ENCODE measurements around the gene SMAD3. TPM values are rescaled to one million over a fixed set of nuclear protein-coding genes. Genes with fewer than 3 reads are reported as not detected.
A peak's percentile ranks its signal among the peaks of the same experiment; 100 is the strongest.

Gene SMAD3
- total and polyA plus RNA-seq, 2 donors (not counting 1 experiment from before 2014, with no cell fraction given) = 55.9 to 163 TPM

- TF ChIP-seq EZH2 (IDR thresholded peaks at IDR 0.05; ENCODE audit: borderline replicate concordance, insufficient read depth, low read depth, low read length, poor library complexity, severe bottlenecking) (no peak), CTCF (IDR thresholded peaks at IDR 0.05) (no peak)
- DNase-seq (no peak), ATAC-seq (ENCODE audit: low read depth) (no peak)
- Mint-ChIP-seq H3K4me1 (peaks cover 3% of the 10 kb centered on the region), H3K27me3 (peaks cover 6% of the 10 kb centered on the region), H3K9me3 (ENCODE audit: insufficient read depth) (no peaks in the 10 kb centered on the region), H3K4me3 (no peak overlapping the region), H3K27ac (peak overlapping the region; percentile 10)
- intact Hi-C loops (cut with micrococcal nuclease) = no loop called here
- ChIA-PET CTCF (interaction anchor here (0.9 kb wide), 1 partner anchor 18 kb away, joined by 3 read pairs; no protein-coding TSS in a partner anchor), POLR2A (no interaction called here)
- Histone ChIP-seq H3K4me1 (ENCODE audit: control insufficient read depth in 2 of 2, insufficient read depth in 2 of 2, low read length in 2 of 2) (peaks cover 0 to 16% of the 10 kb centered on the region in 2 donors), H3K27me3 (replicated peaks in 1 of 4; ENCODE audit: control extremely low read depth in 1 of 4, control insufficient read depth in 3 of 4, insufficient read depth in 4 of 4, low read length in 3 of 4) (peaks cover 0 to 2% (median 0%) of the 10 kb centered on the region in 4 experiments), H3K4me2 (replicated peaks; ENCODE audit: low read depth, low read length, poor library complexity, severe bottlenecking) (no peak overlapping the region), H3K9me3 (ENCODE audit: control extremely low read depth in 1 of 3, control insufficient read depth in 2 of 3, insufficient read depth in 1 of 3, low read length in 2 of 3) (no peaks in the 10 kb centered on the region), H3K27ac (ENCODE audit: low read length in 2 of 2) (no peak overlapping the region), H2AFZ (ENCODE audit: insufficient read depth, low read depth, low read length, poor library complexity, severe bottlenecking) (no peak overlapping the region), H3K36me3 (replicated peaks in 1 of 2; ENCODE audit: control extremely low read depth in 1 of 2, control insufficient read depth in 1 of 2, extremely low read depth in 1 of 2, insufficient read depth in 2 of 2, low read length in 1 of 2) (no peaks in the 10 kb centered on the region), H3K4me3 (ENCODE audit: control extremely low read depth in 1 of 5, extremely low read depth in 1 of 5, insufficient read depth in 1 of 5, low read depth in 2 of 5, low read length in 4 of 5) (no peak overlapping the region), H4K20me1 (ENCODE audit: control insufficient read depth, insufficient read depth, low read length, poor library complexity, severe bottlenecking) (no peaks in the 10 kb centered on the region), H3K79me2 (ENCODE audit: control insufficient read depth, insufficient read depth, low read length) (no peaks in the 10 kb centered on the region), H3K9ac (ENCODE audit: low read length) (no peak overlapping the region)
- 94% methylated on average over 6 of the region's 7 CpGs for WGBS (ENCODE audit: insufficient coverage)
Measured at GRCh38 chr15:67023517-67024313, 41.7 kb upstream of the SMAD3 start.

- Histone ChIP-seq H3K9me3 (ENCODE audit: control extremely low read depth in 1 of 3, control insufficient read depth in 2 of 3, insufficient read depth in 1 of 3, low read length in 2 of 3) (no peaks in the 10 kb centered on the region), H3K36me3 (replicated peaks in 1 of 2; ENCODE audit: control extremely low read depth in 1 of 2, control insufficient read depth in 1 of 2, extremely low read depth in 1 of 2, insufficient read depth in 2 of 2, low read length in 1 of 2) (no peaks in the 10 kb centered on the region), H3K4me1 (ENCODE audit: control insufficient read depth in 2 of 2, insufficient read depth in 2 of 2, low read length in 2 of 2) (peaks cover 0 to 16% of the 10 kb centered on the region in 2 donors), H3K27me3 (replicated peaks in 1 of 4; ENCODE audit: control extremely low read depth in 1 of 4, control insufficient read depth in 3 of 4, insufficient read depth in 4 of 4, low read length in 3 of 4) (peaks cover 0 to 3% (median 0%) of the 10 kb centered on the region in 4 experiments), H2AFZ (ENCODE audit: insufficient read depth, low read depth, low read length, poor library complexity, severe bottlenecking) (no peak overlapping the region), H3K4me2 (replicated peaks; ENCODE audit: low read depth, low read length, poor library complexity, severe bottlenecking) (no peak overlapping the region), H3K4me3 (ENCODE audit: control extremely low read depth in 1 of 5, extremely low read depth in 1 of 5, insufficient read depth in 1 of 5, low read depth in 2 of 5, low read length in 4 of 5) (no peak overlapping the region), H3K9ac (ENCODE audit: low read length) (no peak overlapping the region), H3K79me2 (ENCODE audit: control insufficient read depth, insufficient read depth, low read length) (no peaks in the 10 kb centered on the region), H4K20me1 (ENCODE audit: control insufficient read depth, insufficient read depth, low read length, poor library complexity, severe bottlenecking) (no peaks in the 10 kb centered on the region), H3K27ac (ENCODE audit: low read length in 2 of 2) (no peak overlapping the region)
- ATAC-seq (ENCODE audit: low read depth) (no peak), DNase-seq (no peak)
- no peak overlapping the region for H3K27ac Mint-ChIP-seq
- intact Hi-C loops (cut with micrococcal nuclease) = no loop called here
- ChIA-PET POLR2A (no interaction called here), CTCF (no interaction called here)
- TF ChIP-seq EZH2 (IDR thresholded peaks at IDR 0.05; ENCODE audit: borderline replicate concordance, insufficient read depth, low read depth, low read length, poor library complexity, severe bottlenecking) = no peak
- no peak for TF ChIP-seq CTCF (IDR thresholded peaks at IDR 0.05)
- peaks cover 6% of the 10 kb centered on the region for H3K27me3 Mint-ChIP-seq
- H3K4me1 Mint-ChIP-seq = peaks cover 3% of the 10 kb centered on the region
- WGBS (ENCODE audit: insufficient coverage) = no CpG with 5 or more reads among the region's 6 CpGs
- no peak overlapping the region for H3K4me3 Mint-ChIP-seq
- no peaks in the 10 kb centered on the region for H3K9me3 Mint-ChIP-seq (ENCODE audit: insufficient read depth)
Measured at GRCh38 chr15:67024314-67024997, 40.9 kb upstream of the SMAD3 start.
